ENCODE measurements around the gene WDFY3.

Gene WDFY3

DNA sequence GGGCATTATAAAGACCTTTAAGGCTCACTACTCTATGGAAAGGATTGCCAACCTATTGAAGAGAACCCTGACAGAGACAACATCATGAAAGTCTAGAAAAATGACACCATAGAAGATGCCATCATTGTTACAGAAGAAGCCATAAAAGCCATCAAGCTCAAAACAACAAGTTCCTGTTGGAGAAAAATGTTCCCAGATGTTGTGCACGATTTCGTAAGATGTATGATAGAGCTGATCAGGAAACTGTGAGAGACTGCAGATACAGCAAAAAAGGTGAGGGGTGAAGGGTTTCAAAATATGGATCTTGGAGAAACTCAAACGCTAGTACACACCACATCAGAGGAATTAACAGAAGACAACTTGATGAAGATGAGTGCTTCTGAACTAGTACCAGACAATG lies 53.3 kb downstream of the WDFY3 start:
- H3K4me1 ChIP-seq (ENCODE audit: control extremely low read depth in 1 of 4, control insufficient read depth in 4 of 4, insufficient read depth in 4 of 4, low read length in 3 of 4), result peaks cover 0 to 2% (median 0%) of the 10 kb centered on the region in 4 experiments
- no CpG with 5 or more reads among the region's 3 CpGs for WGBS (ENCODE audit: insufficient coverage)
- H3K27ac ChIP-seq (ENCODE audit: insufficient read depth in 1 of 2, low read depth in 1 of 2, low read length in 2 of 2, poor library complexity in 1 of 2, severe bottlenecking in 2 of 2), result no peak overlapping the region
- DNase-seq, result no peak
- peaks cover 0 to 2% (median under 1%) of the 10 kb centered on the region in 4 experiments for H3K36me3 ChIP-seq (ENCODE audit: control insufficient read depth in 4 of 4, insufficient read depth in 4 of 4, low read length in 3 of 4)
- POLR2A ChIA-PET, result no interaction called here
- H3K4me3 ChIP-seq (ENCODE audit: control insufficient read depth in 1 of 7, extremely low read depth in 1 of 7, insufficient read depth in 4 of 7, low read depth in 2 of 7, low read length in 6 of 7), result no peak overlapping the region
- CTCF ChIA-PET, result no interaction called here
- H3K27me3 ChIP-seq (replicated peaks in 2 of 5; ENCODE audit: control insufficient read depth in 4 of 5, insufficient read depth in 5 of 5, low read length in 4 of 5), result no peaks in the 10 kb centered on the region
- H3K9me3 ChIP-seq (ENCODE audit: control extremely low read depth in 1 of 5, control insufficient read depth in 4 of 5, insufficient read depth in 2 of 5, low read depth in 1 of 5, low read length in 4 of 5), result no peaks in the 10 kb centered on the region

DNA sequence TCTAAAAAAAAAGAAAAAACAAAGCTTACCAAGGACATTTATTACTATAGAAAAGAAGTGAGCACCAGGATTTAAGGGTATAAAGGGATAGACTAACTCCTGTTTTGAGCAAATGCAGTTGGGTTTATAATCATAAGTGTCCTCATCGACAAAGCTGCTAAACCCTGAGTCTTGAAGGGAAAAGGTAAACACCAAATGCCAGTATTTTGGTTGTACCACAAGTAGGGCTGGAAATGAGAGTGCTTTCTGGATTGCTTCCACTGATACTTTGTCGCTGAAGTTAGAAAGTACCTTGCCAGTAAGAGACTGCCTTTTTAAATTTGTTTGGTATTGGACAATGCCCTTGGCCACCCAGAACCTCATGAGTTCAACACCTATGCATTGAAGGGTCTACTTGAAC lies 53.7 kb downstream of the WDFY3 start:
- H3K4me3 ChIP-seq (ENCODE audit: control insufficient read depth in 1 of 7, extremely low read depth in 1 of 7, insufficient read depth in 4 of 7, low read depth in 2 of 7, low read length in 6 of 7), result no peak overlapping the region
- H3K36me3 ChIP-seq (ENCODE audit: control insufficient read depth in 4 of 4, insufficient read depth in 4 of 4, low read length in 3 of 4), result peaks cover 0 to 2% (median 0%) of the 10 kb centered on the region in 4 experiments
- WGBS (ENCODE audit: insufficient coverage), result 100% methylated on average over 1 of the region's 2 CpGs
- no peaks in the 10 kb centered on the region for H3K9me3 ChIP-seq (ENCODE audit: control extremely low read depth in 1 of 5, control insufficient read depth in 4 of 5, insufficient read depth in 2 of 5, low read depth in 1 of 5, low read length in 4 of 5)
- no peaks in the 10 kb centered on the region for H3K27me3 ChIP-seq (replicated peaks in 2 of 5; ENCODE audit: control insufficient read depth in 4 of 5, insufficient read depth in 5 of 5, low read length in 4 of 5)
- CTCF ChIA-PET, result no interaction called here
- H3K4me1 ChIP-seq (ENCODE audit: control extremely low read depth in 1 of 4, control insufficient read depth in 4 of 4, insufficient read depth in 4 of 4, low read length in 3 of 4), result peaks cover 0 to 3% (median under 1%) of the 10 kb centered on the region in 4 experiments
- POLR2A ChIA-PET, result no interaction called here
- DNase-seq, result no peak
- H3K27ac ChIP-seq (ENCODE audit: insufficient read depth in 1 of 2, low read depth in 1 of 2, low read length in 2 of 2, poor library complexity in 1 of 2, severe bottlenecking in 2 of 2), result no peak overlapping the region

DNA sequence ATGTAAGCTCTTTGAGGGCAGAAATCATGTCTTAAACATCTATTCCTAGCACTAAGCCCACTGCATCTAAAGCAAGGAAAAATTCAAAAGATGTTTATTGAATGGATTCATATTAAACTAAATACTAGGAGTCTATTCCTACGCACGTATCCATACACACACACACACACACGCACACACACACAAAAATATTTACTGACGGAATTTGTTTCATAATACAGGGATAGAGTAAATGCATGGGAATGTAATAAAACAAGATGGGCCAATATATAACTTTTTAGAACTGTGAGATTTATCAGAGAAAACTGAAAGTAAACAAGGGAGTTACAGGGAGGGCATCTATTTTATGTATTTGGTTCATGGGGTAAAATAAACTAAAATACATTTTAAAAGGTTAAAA lies 57.6 kb downstream of the WDFY3 start:
- Histone ChIP-seq H3K36me3 (ENCODE audit: control insufficient read depth in 4 of 4, insufficient read depth in 4 of 4, low read length in 3 of 4) (peaks cover 0 to 2% (median 0%) of the 10 kb centered on the region in 4 experiments), H3K27me3 (replicated peaks in 2 of 5; ENCODE audit: control insufficient read depth in 4 of 5, insufficient read depth in 5 of 5, low read length in 4 of 5) (no peaks in the 10 kb centered on the region), H3K9me3 (ENCODE audit: control extremely low read depth in 1 of 5, control insufficient read depth in 4 of 5, insufficient read depth in 2 of 5, low read depth in 1 of 5, low read length in 4 of 5) (no peaks in the 10 kb centered on the region), H3K4me3 (ENCODE audit: control insufficient read depth in 1 of 7, extremely low read depth in 1 of 7, insufficient read depth in 4 of 7, low read depth in 2 of 7, low read length in 6 of 7) (no peak overlapping the region), H3K27ac (ENCODE audit: insufficient read depth in 1 of 2, low read depth in 1 of 2, low read length in 2 of 2, poor library complexity in 1 of 2, severe bottlenecking in 2 of 2) (no peak overlapping the region), H3K4me1 (ENCODE audit: control extremely low read depth in 1 of 4, control insufficient read depth in 4 of 4, insufficient read depth in 4 of 4, low read length in 3 of 4) (peaks cover 0 to 10% (median 2%) of the 10 kb centered on the region in 4 experiments)
- ChIA-PET CTCF (no interaction called here), POLR2A (no interaction called here)
- no peak for DNase-seq
- no CpG with 5 or more reads among the region's 4 CpGs for WGBS (ENCODE audit: insufficient coverage)

DNA sequence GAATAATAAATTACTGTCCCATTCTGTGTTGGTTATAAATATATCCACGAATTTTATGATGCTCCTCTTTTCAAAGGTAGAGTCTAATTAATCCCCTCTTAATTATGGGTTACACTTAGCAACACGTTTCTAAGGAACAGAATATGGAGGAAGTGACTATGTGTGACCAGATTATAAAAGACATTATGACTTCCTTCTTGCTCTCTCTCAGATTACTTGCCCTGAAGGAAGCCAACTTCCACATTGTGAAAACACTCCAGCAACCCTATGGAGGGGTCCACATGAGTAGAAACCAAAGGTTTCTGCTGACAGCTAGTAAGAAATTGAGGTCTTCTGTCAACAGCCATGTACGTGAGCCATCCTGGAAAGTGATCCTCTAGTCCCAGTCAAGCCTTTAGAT lies 59.3 kb downstream of the WDFY3 start:
- H3K4me3 ChIP-seq (ENCODE audit: control insufficient read depth in 1 of 7, extremely low read depth in 1 of 7, insufficient read depth in 4 of 7, low read depth in 2 of 7, low read length in 6 of 7), result no peak overlapping the region
- H3K36me3 ChIP-seq (ENCODE audit: control insufficient read depth in 4 of 4, insufficient read depth in 4 of 4, low read length in 3 of 4), result peaks cover 0 to 2% (median 0%) of the 10 kb centered on the region in 4 experiments
- no peaks in the 10 kb centered on the region for H3K9me3 ChIP-seq (ENCODE audit: control extremely low read depth in 1 of 5, control insufficient read depth in 4 of 5, insufficient read depth in 2 of 5, low read depth in 1 of 5, low read length in 4 of 5)
- no peaks in the 10 kb centered on the region for H3K27me3 ChIP-seq (replicated peaks in 2 of 5; ENCODE audit: control insufficient read depth in 4 of 5, insufficient read depth in 5 of 5, low read length in 4 of 5)
- no peak overlapping the region for H3K27ac ChIP-seq (ENCODE audit: insufficient read depth in 1 of 2, low read depth in 1 of 2, low read length in 2 of 2, poor library complexity in 1 of 2, severe bottlenecking in 2 of 2)
- H3K4me1 ChIP-seq (ENCODE audit: control extremely low read depth in 1 of 4, control insufficient read depth in 4 of 4, insufficient read depth in 4 of 4, low read length in 3 of 4), result peaks cover 0 to 10% (median 2%) of the 10 kb centered on the region in 4 experiments
- ChIA-PET CTCF (interaction anchor here (0.6 kb wide), 1 partner anchor 1371 kb away, joined by 4 read pairs; no protein-coding TSS in a partner anchor), POLR2A (no interaction called here)
- DNase-seq, result no peak
- 100% methylated on average over 1 of the region's 3 CpGs for WGBS (ENCODE audit: insufficient coverage)

DNA sequence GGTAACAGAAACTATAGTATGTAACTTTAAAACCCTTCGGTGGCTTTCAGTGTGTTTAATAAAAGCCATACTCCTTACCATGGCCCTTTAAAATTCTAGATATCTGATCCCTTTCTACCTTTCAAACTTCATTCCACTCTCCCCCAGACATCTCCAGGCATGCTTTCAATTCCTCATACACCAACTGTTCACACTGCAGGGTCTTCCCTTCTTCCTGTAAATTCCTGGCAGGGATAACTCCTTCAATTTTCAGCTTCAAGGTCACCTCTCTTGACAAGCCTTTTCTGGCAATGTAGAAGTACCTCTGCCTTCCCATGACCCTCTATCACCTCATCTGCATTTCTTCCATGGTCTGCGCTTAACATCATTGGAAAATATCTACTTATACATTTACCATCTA lies 60.8 kb downstream of the WDFY3 start:
- H3K27me3 ChIP-seq (replicated peaks in 2 of 5; ENCODE audit: control insufficient read depth in 4 of 5, insufficient read depth in 5 of 5, low read length in 4 of 5), result no peaks in the 10 kb centered on the region
- ChIA-PET POLR2A (no interaction called here), CTCF (no interaction called here)

DNA sequence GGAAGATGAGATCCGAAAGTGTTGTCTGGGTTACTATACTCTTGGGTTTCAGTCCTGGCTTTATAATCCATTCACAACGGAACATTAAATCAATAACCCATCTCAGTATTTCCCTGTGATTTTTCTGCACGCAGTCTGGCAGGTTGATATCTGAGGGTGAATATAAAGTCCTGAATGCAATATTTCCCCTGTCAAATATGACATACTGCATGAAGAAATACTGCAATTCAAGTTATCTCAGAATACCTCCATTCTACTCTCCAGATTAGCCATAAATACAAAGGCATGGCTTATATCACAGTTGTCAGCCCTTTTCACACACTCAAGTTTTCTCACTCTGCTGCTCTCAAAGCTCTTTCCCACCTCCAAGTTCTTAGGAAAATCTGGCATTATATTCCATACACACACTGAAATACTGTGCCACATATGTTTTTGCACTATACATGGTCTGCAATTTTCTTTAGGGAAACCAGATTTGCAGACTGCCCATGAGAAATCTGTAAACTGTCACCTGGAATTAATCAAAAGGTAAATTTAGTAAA lies 64.7 kb downstream of the WDFY3 start:
- Histone ChIP-seq H3K4me3 (ENCODE audit: control insufficient read depth in 1 of 7, extremely low read depth in 1 of 7, insufficient read depth in 4 of 7, low read depth in 2 of 7, low read length in 6 of 7) (no peak overlapping the region), H3K27ac (ENCODE audit: insufficient read depth in 1 of 2, low read depth in 1 of 2, low read length in 2 of 2, poor library complexity in 1 of 2, severe bottlenecking in 2 of 2) (no peak overlapping the region), H3K36me3 (ENCODE audit: control insufficient read depth in 4 of 4, insufficient read depth in 4 of 4, low read length in 3 of 4) (peaks cover 0 to 3% (median 0%) of the 10 kb centered on the region in 4 experiments), H3K9me3 (ENCODE audit: control extremely low read depth in 1 of 5, control insufficient read depth in 4 of 5, insufficient read depth in 2 of 5, low read depth in 1 of 5, low read length in 4 of 5) (no peaks in the 10 kb centered on the region), H3K27me3 (replicated peaks in 2 of 5; ENCODE audit: control insufficient read depth in 4 of 5, insufficient read depth in 5 of 5, low read length in 4 of 5) (no peaks in the 10 kb centered on the region), H3K4me1 (ENCODE audit: control extremely low read depth in 1 of 4, control insufficient read depth in 4 of 4, insufficient read depth in 4 of 4, low read length in 3 of 4) (no peaks in the 10 kb centered on the region)
- POLR2A ChIA-PET, result no interaction called here
- WGBS (ENCODE audit: insufficient coverage), result no CpG with 5 or more reads among the region's 3 CpGs
- DNase-seq, result no peak
- CTCF ChIA-PET, result interaction anchor here (1.5 kb wide), 1 partner anchor 14 kb away, joined by 3 read pairs; no protein-coding TSS in a partner anchor

More for the DNA sequence above, 60.8 kb downstream of the WDFY3 start:
- DNase-seq, result no peak
- Histone ChIP-seq H3K36me3 (ENCODE audit: control insufficient read depth in 4 of 4, insufficient read depth in 4 of 4, low read length in 3 of 4) (peaks cover 0 to 3% (median 0%) of the 10 kb centered on the region in 4 experiments), H3K4me1 (ENCODE audit: control extremely low read depth in 1 of 4, control insufficient read depth in 4 of 4, insufficient read depth in 4 of 4, low read length in 3 of 4) (peaks cover 0 to 10% (median 2%) of the 10 kb centered on the region in 4 experiments), H3K27ac (ENCODE audit: insufficient read depth in 1 of 2, low read depth in 1 of 2, low read length in 2 of 2, poor library complexity in 1 of 2, severe bottlenecking in 2 of 2) (no peak overlapping the region), H3K4me3 (ENCODE audit: control insufficient read depth in 1 of 7, extremely low read depth in 1 of 7, insufficient read depth in 4 of 7, low read depth in 2 of 7, low read length in 6 of 7) (no peak overlapping the region), H3K9me3 (ENCODE audit: control extremely low read depth in 1 of 5, control insufficient read depth in 4 of 5, insufficient read depth in 2 of 5, low read depth in 1 of 5, low read length in 4 of 5) (no peaks in the 10 kb centered on the region)
- WGBS (ENCODE audit: insufficient coverage), result 100% methylated on average over 1 of the region's 2 CpGs

DNA sequence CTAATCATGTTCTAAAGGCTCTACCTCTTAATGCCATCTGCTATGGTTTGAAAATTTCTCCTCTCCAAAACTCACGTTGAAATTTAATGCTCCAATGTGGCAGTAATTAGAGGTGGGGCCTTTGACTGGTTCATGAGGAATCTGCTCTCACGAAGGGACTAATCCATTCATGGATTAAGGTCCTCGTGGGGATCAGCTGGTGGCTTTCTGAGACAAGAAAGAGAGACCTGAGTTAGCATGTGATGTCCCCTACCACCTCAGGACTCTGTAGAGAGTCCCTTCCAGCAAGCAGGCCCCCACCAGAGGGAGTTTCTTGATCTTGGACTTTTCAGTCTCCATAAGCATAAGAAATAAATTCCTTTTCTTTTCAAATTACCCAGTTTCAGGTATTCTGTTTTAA lies 65.3 kb downstream of the WDFY3 start:
- WGBS (ENCODE audit: insufficient coverage), result 95% methylated on average over 3 of the region's 3 CpGs
- Histone ChIP-seq H3K27ac (ENCODE audit: insufficient read depth in 1 of 2, low read depth in 1 of 2, low read length in 2 of 2, poor library complexity in 1 of 2, severe bottlenecking in 2 of 2) (no peak overlapping the region), H3K9me3 (ENCODE audit: control extremely low read depth in 1 of 5, control insufficient read depth in 4 of 5, insufficient read depth in 2 of 5, low read depth in 1 of 5, low read length in 4 of 5) (no peaks in the 10 kb centered on the region), H3K36me3 (ENCODE audit: control insufficient read depth in 4 of 4, insufficient read depth in 4 of 4, low read length in 3 of 4) (peaks cover 0 to 3% (median 0%) of the 10 kb centered on the region in 4 experiments), H3K4me3 (ENCODE audit: control insufficient read depth in 1 of 7, extremely low read depth in 1 of 7, insufficient read depth in 4 of 7, low read depth in 2 of 7, low read length in 6 of 7) (no peak overlapping the region), H3K27me3 (replicated peaks in 2 of 5; ENCODE audit: control insufficient read depth in 4 of 5, insufficient read depth in 5 of 5, low read length in 4 of 5) (no peaks in the 10 kb centered on the region), H3K4me1 (ENCODE audit: control extremely low read depth in 1 of 4, control insufficient read depth in 4 of 4, insufficient read depth in 4 of 4, low read length in 3 of 4) (no peaks in the 10 kb centered on the region)
- no peak for DNase-seq
- CTCF ChIA-PET, result interaction anchor here (1.5 kb wide), 1 partner anchor 14 kb away, joined by 3 read pairs; no protein-coding TSS in a partner anchor
- POLR2A ChIA-PET, result no interaction called here

All from common myeloid progenitor, CD34-positive (primary cell).